K562 (cell line): ENCODE measurements around the gene MAD1L1. TPM values are rescaled to one million over a fixed set of nuclear protein-coding genes. Genes with fewer than 3 reads are reported as not detected.
A peak's percentile ranks its signal among the peaks of the same experiment; 100 is the strongest.
"Not testable (repeated sequence)": the region's sequence is repeated elsewhere in the genome, so short reads cannot be mapped to it uniquely, and the experiment has no call there.

Source experiments
- ATAC-seq: fragments of 200-7000 bp; cut with Tn5 transposase; 3 replicates; pipeline ENCODE4 v1.9.1; 2020; ENCODE audit warnings: moderate library complexity
- BruUV-seq: library from RNA; stranded (reverse); fragments of 400-500 nt; replicated peaks from 2 replicates; lab custom pipeline; 2021; lab: Mats Ljungman, UMichigan
- CTCF ChIA-PET: fragments of 300-600 bp; formaldehyde crosslinking; extraction: SDS; loops from one replicate; lab custom pipeline; 2021; ENCODE audit warnings: low intra/inter-chr PET ratio; lab: Yijun Ruan, JAX
- POLR2A ChIA-PET: fragments of 300-600, 350-650 bp; sonication (Branson Sonifier 250); formaldehyde crosslinking; extraction: SDS; loops from one replicate; lab custom pipeline; 2021; ENCODE audit warnings: antibody characterized with exemption, inconsistent platforms; lab: Yijun Ruan, JAX
- DNase-seq, 4 experiments: peaks; one replicate each; pipeline versions ENCODE4 v3.0.0 to v3.0.0-alpha.2; 2011 to 2018; ENCODE audit warnings: low spot score in 3 of 4, mixed read lengths in 3 of 4; ENCODE audit errors: extremely low read depth in 1 of 4
- FAIRE-seq: peaks from 2 replicates; lab custom pipeline; 2011; peaks lifted over from hg19 to GRCh38; lab: Jason Lieb, UNC
- H2AFZ ChIP-seq: 2 replicates; pipeline ENCODE4 v1.6.0; 2011; ENCODE audit warnings: low read depth, low read length, control low read depth, inconsistent platforms
- H3K27ac ChIP-seq: fragments of 200-600 bp; 3 replicates; pipeline ENCODE4 v1.8.0; 2011; ENCODE audit warnings: low read depth, mild to moderate bottlenecking, control low read depth, inconsistent platforms, low read length, moderate library complexity, mixed read lengths; ENCODE audit errors: extremely low read depth
- H3K27me3 ChIP-seq, 2 experiments: fragments of 300-600 bp in 1 of 2; 2 replicates in 1 of 2; 3 replicates in 1 of 2; pipeline versions ENCODE4 v1.6.0 to v1.8.0; 2011; ENCODE audit warnings: inconsistent platforms in 2 of 2, low read length in 2 of 2, mild to moderate bottlenecking in 1 of 2, mixed read lengths in 1 of 2, moderate library complexity in 1 of 2; ENCODE audit not compliant: control insufficient read depth in 2 of 2, insufficient read depth in 2 of 2
- H3K36me3 ChIP-seq: fragments of 300-600 bp; 3 replicates; pipeline ENCODE4 v1.8.0; 2011; ENCODE audit warnings: mild to moderate bottlenecking, low read length, inconsistent platforms; ENCODE audit not compliant: control insufficient read depth, insufficient read depth
- H3K4me1 ChIP-seq, 2 experiments: fragments of 200-600 bp in 1 of 2; replicated peaks in 1 of 2; 2 replicates in 1 of 2; 3 replicates in 1 of 2; pipeline versions ENCODE4 v1.5.1 to v1.8.0; 2011; ENCODE audit warnings: inconsistent platforms in 2 of 2, low read length in 2 of 2, mild to moderate bottlenecking in 1 of 2, mixed read lengths in 1 of 2, moderate library complexity in 1 of 2; ENCODE audit not compliant: control insufficient read depth in 2 of 2, insufficient read depth in 2 of 2
- H3K4me2 ChIP-seq: 2 replicates; pipeline ENCODE4 v1.6.1; 2011; ENCODE audit warnings: low read length, control low read depth, inconsistent platforms, mixed read lengths; ENCODE audit not compliant: insufficient read depth
- H3K4me3 ChIP-seq: fragments of 200-600 bp; sonication (generic), shearing (Covaris generic); 2 replicates; pipeline ENCODE4 v1.5.1; 2016; ENCODE audit warnings: control low read depth, inconsistent platforms
- H3K79me2 ChIP-seq: fragments of 200-600 bp; 3 replicates; pipeline ENCODE4 v1.8.0; 2011; ENCODE audit warnings: low read length, inconsistent platforms; ENCODE audit not compliant: control insufficient read depth, insufficient read depth
- H3K9ac ChIP-seq, 2 experiments: 2 replicates each; pipeline versions ENCODE4 v1.6.0 to v1.6.1; 2011; ENCODE audit warnings: low read depth in 2 of 2, low read length in 2 of 2, control low read depth in 1 of 2, inconsistent platforms in 1 of 2, mild to moderate bottlenecking in 1 of 2, mixed read lengths in 1 of 2; ENCODE audit not compliant: insufficient read depth in 1 of 2
- H3K9me1 ChIP-seq: one replicate; pipeline ENCODE4 v1.6.0; 2011; ENCODE audit warnings: inconsistent platforms, mild to moderate bottlenecking, low read length, moderate library complexity; ENCODE audit not compliant: control insufficient read depth, insufficient read depth
- H3K9me3 ChIP-seq: replicated peaks from 2 replicates; pipeline ENCODE4 v1.5.1; 2011; ENCODE audit warnings: low read depth, low read length, inconsistent platforms; ENCODE audit not compliant: control insufficient read depth, insufficient read depth
- H4K20me1 ChIP-seq: replicated peaks from 2 replicates; pipeline ENCODE4 v1.6.1; 2011; ENCODE audit warnings: low read length, inconsistent platforms, mixed read lengths; ENCODE audit not compliant: control insufficient read depth, insufficient read depth
- POLR2G ChIP-seq: fragments of 200-400 bp; formaldehyde crosslinking; IDR thresholded peaks from 2 replicates; pipeline ENCODE4 v1.6.1; 2017; ENCODE audit warnings: low read depth, mild to moderate bottlenecking, antibody characterized with exemption, low read length, moderate library complexity
- WGBS: fragments of 100-300 bp; shearing (Covaris generic); methylation state at CpG from one replicate; pipeline ENCODE4 v1.1.6; 2016; ENCODE audit warnings: low coverage, mixed read lengths; ENCODE audit not compliant: insufficient coverage; ENCODE audit errors: missing lambda C conversion rate; 5-methylcytosine and 5-hydroxymethylcytosine counted together
- in situ Hi-C: fragments of 300-500 bp; cut with MboI; formaldehyde crosslinking; loops from 4 replicates; pipeline ENCODE4 v1.15.0; 2018; ENCODE audit warnings: inconsistent platforms, mixed read lengths
- intact Hi-C: fragments of 100-400 bp; cut with micrococcal nuclease; formaldehyde crosslinking; loops from 2 replicates; pipeline ENCODE4 v1.14.2; 2022
- polyA plus RNA-seq, 8 experiments: library from polyadenylated mRNA; depleted of rRNA in 4 of 8; stranded (reverse) in 5 of 8; unstranded in 3 of 8; fragments of >200 nt; fragmentation: Nextera tagmentation in 2 of 8; fragmentation: Illumina TruSeq in 1 of 8; extraction: Ambion mirVana in 2 of 8; extraction: Trizol in 1 of 8; gene quantifications; 2 replicates each; pipeline versions ENCODE4 v1.2.1 to v1.2.3, GENCODE V29; 2011 to 2014; ENCODE audit warnings: inconsistent platforms in 1 of 8, missing spikeins in 1 of 8
- total RNA-seq, 7 experiments: library from RNA; depleted of rRNA in 6 of 7; stranded (reverse); fragments of >200 nt in 6 of 7; fragmentation: Illumina TruSeq in 2 of 7; extraction: Trizol in 2 of 7; gene quantifications; 2 replicates each; pipeline versions ENCODE4 v1.2.1 to v1.2.3, GENCODE V29; 2011 to 2021; ENCODE audit warnings: low replicate concordance in 1 of 7

MAD1L1 gene
- total and polyA plus RNA-seq, 9 of the 15 experiments (the other 6 are each of a cell fraction or from before 2014, with no cell fraction given): 1.7 to 89.7 (median 18.0) TPM

DNA sequence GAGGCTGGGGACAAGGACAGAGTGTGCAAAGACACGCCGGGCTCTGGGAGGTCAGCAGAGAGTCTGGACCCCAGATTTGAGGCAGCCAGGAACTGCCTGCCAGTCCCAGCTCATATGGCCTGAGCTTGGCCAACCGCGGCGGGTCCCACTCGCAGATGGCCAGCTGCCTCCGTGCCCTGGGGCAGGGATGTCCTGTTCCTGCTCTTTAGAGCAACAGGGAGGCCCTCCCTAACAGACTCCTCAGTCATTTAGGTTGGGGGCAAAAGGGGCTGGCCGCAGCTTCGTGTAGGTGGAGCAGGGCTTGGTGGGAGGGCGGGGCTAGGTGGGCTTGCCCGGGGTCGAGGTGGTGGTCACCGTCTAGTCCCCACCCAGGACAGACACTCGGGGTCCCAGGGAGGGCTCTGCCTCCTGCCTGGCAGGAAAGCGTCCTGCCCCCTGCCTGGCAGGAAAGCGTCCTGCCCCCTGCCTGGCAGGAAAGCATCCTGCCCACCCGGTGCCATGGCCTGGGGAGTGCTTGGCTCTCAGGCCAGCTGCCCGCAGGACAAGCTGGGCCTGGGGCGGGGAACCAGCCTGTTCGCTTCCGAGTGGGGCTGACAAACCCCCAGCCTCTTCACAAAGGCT is 393.7 kb downstream of the MAD1L1 start:
- H3K9me3 ChIP-seq, H3K9ac ChIP-seq, H3K79me2 ChIP-seq, CTCF ChIA-PET, in situ Hi-C loops, intact Hi-C loops, H3K27me3 ChIP-seq, H3K36me3 ChIP-seq, H4K20me1 ChIP-seq, ATAC-seq, POLR2A ChIA-PET, BruUV-seq, H3K9me1 ChIP-seq, H3K4me2 ChIP-seq, H2AFZ ChIP-seq, FAIRE-seq: not testable (repeated sequence)
- H3K4me1 ChIP-seq: peaks cover 0 to 30% of the 10 kb centered on the region in 2 experiments; a peak in 2 of 5 replicates
- 95% methylated on average over 10 of the region's 21 CpGs for WGBS
- peak; percentile 50; the same call in 1 of the 2 replicates for TF ChIP-seq POLR2G
- TF ChIP-seq, all 486 proteins: peak for 1; not testable (repeated sequence) for 485
- not testable (repeated sequence) for H3K27ac ChIP-seq, DNase-seq, H3K4me3 ChIP-seq

DNA sequence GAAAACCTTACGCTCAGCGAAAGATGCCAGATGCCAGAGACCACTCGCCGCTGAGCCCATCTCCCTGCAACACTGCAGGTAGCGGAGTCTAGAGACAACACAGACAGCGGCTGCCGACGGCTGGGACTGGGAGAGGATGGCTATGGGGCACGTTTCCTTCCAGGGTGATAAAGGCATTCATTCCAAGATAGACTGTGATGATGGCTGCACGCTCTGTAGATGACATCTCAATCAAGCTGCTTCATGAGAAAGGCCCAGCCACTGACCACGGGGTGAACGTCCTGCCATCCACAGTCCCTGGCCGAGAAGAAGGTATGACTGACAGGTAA is 394.2 kb downstream of the MAD1L1 start:
- H3K27me3 ChIP-seq, CTCF ChIA-PET, H3K9ac ChIP-seq, DNase-seq, ATAC-seq, H3K9me3 ChIP-seq, H3K9me1 ChIP-seq, H3K4me2 ChIP-seq, intact Hi-C loops, H3K79me2 ChIP-seq, in situ Hi-C loops, H4K20me1 ChIP-seq, H3K27ac ChIP-seq, H3K36me3 ChIP-seq, H3K4me3 ChIP-seq, POLR2A ChIA-PET, BruUV-seq, H2AFZ ChIP-seq, FAIRE-seq: not testable (repeated sequence)
- peaks cover 0 to 25% of the 10 kb centered on the region in 2 experiments; a peak in 2 of 5 replicates for H3K4me1 ChIP-seq
- 86% methylated on average over 11 of the region's 13 CpGs for WGBS
